Activated T-cell treated with anti-CD3 and anti-CD28 coated beads for 1 hour (primary cell): ENCODE data around the gene COX6B1.
"Not testable (repeated sequence)": the region's sequence is repeated elsewhere in the genome, so short reads cannot be mapped to it uniquely, and the experiment has no call there.

Experiments used
- DNase-seq: peaks from one replicate; pipeline ENCODE4 v3.0.0-alpha.2; 2020; ENCODE audit warnings: low read depth

COX6B1 gene

DNA sequence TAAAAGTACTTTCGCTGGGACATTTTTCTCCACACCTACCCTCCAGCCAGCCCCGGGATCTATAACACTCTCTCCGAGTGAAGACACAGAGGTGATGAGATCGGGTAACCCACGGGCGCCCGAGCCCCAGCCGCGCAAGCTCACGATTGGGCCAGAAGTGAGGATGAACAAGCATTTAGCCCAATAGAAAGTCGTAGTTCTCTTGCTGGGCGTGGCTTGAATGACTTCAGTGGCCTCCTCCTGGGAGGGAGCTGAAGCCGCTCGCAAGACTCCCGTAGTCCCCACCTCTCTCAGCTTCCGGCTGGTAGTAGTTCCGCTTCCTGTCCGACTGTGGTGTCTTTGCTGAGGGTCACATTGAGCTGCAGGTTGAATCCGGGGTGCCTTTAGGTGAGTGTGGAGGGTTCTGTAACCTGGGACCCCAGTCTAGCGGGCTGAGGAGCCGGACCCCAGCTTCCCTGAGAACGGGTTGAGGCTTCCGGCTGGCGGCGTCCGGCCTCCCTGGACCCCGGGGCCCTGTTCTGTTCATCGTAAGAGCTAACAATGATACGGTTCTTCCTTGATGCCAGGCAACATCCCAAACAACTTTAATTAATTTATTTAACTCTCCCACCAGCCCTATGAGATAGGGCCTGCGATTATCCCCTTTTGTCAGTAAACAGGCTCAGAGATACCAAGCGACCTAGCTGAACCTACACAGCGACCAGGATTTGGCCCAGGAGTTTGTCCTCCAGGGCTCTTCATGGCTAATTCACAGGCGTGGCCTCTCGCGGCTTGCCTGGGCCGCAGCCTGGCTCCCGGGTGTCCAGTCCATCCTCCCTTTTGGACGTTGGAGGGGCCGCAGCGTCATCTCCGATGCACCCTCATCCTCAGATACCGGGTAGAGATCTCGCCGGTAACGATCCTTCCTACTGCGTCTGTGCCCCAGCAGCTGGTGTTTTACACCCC lies at the start of gene COX6B1:
Gene COX6B1 (plus strand): TSS at position 307 of the 945 bp plus-strand sequence. CDS start 2,921 bp downstream, outside the sequence.
- peak; percentile 79 for DNase-seq

DNA sequence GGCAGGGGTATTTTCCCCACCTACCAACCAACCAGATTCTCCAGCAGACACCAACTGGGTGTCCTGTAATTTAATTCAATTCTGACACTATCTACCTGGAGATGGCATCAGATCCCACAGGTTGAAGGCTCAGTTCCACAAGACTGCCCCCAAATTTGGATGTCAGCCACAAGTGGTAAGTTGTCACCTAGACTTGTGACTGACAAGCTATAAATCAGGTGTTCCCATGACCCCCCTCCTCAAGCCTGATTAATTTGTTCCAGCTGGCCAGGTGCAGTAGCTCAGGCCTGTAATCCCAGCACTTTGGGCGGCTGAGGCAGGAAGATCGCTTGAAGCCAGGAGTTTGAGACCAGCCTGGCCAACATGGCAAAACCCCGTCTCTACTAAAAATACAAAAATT lies 46.2 kb upstream of the COX6B1 start:
- no peak for DNase-seq

- DNase-seq, result not testable (repeated sequence)
These were observed 43.7 kb upstream of the COX6B1 start for GRCh38 chr19:35604436-35604835.

- DNase-seq, result not testable (repeated sequence)
These were observed 41.0 kb upstream of the COX6B1 start for GRCh38 chr19:35607170-35607569.

DNA sequence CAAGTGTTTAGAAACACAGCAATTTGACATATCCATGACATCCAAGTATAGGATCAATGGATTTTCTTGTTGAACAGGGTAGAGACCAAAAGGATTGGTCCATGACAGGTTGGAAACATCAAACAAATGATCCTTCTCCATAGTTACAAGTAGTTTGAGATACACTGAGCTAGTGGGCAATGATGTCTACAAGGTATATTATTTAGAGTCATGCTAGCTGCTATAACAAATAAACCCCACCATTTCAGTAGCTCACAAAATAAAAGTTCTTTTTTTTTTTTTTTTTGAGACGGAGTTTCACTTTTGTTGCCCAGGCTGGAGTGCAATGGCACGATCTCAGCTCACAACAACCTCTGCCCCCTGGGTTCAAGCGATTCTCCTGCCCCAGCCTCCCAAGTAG lies 40.5 kb upstream of the COX6B1 start:
- DNase-seq, result no peak

DNA sequence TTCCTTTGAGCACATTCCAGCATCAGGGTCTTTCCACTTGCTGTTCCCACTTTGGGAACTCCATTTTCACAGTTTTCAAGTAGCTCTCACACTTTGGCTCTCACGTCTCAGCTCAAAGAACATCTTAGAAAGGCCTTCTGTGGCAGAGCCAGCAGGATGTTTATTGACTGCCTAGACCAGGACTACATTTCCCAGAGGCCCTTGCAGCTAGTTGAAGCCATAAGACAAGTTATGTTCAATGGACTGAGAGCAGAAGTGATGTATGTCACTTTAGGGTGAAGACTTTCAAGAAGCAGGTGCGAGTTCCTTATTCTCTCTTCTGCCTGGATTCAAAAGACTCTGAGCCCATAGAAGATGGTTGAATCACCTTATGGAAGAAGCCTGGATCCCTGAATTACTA lies 39.9 kb upstream of the COX6B1 start:
- DNase-seq, result no peak

- no peak for DNase-seq
These were observed 38.2 kb upstream of the COX6B1 start for GRCh38 chr19:35609851-35610353.

GRCh38 chr19:35612224-35612558 lies 35.9 kb upstream of the COX6B1 start:
- no peak for DNase-seq

GRCh38 chr19:35612559-35613321 lies 35.4 kb upstream of the COX6B1 start, which contains the start of gene HAUS5:
Gene HAUS5 (plus strand): TSS chr19:35612735. CDS start chr19:35612795, 60 bp downstream.
- peak; percentile 93 for DNase-seq

DNA sequence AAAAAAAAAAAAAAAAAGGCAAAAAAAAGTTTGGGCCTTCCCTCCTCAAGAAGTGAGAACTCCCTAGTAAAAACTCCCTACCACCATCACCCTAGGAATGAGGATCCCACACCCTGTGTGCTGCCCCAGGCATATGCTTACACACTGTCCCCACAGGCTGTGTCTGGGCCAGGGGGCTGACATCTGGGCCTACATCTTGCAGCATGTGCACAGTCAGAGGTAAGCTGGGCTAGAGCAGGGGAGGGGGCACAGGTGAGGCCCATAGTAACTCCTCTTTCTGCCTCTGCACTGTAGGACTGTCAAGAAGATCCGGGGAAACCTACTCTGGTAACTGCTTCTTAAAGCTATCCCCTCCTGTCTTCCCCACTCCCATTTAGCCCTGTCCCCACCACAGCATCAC lies 34.5 kb upstream of the COX6B1 start:
- no peak for DNase-seq

- DNase-seq, result no peak
These were observed 33.1 kb upstream of the COX6B1 start for GRCh38 chr19:35615036-35615435.

DNA sequence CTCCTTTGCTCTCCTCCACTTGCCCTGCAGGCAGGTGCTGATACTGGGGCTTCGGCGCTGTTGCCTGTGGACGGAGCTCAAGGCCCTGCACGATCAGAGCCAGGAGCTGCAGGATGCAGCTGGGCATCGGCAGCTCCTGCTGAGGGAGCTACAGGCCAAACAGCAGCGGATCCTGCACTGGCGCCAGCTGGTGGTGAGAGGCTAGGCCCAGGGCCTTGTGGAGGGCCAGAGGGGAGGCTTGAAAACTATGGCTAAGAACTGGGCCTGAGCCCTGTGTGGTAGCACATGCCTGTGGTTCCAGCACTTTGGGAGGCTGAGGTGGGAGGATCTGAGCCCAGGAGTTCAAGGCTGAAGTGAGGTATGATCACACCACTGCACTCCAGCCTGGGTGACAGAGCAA lies 29.3 kb upstream of the COX6B1 start:
- DNase-seq, result no peak

- DNase-seq, result no peak
These were observed 28.7 kb upstream of the COX6B1 start for GRCh38 chr19:35619290-35619923.

DNA sequence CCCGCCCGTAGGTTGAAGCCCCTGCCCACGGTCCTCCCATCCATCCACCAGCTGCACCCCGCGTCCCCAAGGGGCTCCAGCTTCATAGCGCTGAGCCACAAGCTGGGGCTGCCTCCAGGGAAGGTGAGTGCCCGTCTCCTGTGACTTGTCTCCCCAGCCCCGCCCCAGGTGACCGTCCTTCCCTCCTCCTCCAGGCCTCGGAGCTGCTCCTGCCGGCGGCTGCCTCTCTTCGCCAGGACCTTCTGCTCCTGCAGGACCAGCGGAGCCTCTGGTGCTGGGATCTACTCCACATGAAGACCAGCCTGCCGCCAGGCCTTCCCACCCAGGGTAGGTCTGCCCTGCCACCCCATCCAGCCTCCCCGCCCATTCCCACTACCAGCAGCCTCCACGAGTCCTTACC lies 28.1 kb upstream of the COX6B1 start:
- DNase-seq, result no peak

GRCh38 chr19:35621708-35622107 lies 26.4 kb upstream of the COX6B1 start:
- no peak for DNase-seq

DNA sequence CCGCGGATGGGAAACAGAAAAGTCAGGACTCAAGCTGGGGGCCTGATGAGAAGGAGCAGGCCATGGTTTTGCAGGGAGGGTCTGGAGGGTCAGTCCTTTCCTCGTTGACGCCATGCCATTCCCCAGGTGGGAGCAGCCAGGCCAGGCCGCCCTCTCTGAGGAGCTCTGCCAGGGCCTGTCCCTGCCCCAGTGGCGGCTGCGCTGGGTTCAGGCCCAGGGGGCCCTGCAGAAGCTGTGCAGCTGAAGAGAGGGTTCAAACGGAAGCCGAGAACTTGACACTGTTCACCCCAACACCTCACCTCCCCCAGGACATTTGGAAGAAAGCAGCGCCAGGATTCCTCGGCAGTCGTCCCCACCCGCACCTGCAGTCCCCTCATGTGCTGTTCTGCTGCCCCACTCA lies 25.4 kb upstream of the COX6B1 start:
- no peak for DNase-seq

DNA sequence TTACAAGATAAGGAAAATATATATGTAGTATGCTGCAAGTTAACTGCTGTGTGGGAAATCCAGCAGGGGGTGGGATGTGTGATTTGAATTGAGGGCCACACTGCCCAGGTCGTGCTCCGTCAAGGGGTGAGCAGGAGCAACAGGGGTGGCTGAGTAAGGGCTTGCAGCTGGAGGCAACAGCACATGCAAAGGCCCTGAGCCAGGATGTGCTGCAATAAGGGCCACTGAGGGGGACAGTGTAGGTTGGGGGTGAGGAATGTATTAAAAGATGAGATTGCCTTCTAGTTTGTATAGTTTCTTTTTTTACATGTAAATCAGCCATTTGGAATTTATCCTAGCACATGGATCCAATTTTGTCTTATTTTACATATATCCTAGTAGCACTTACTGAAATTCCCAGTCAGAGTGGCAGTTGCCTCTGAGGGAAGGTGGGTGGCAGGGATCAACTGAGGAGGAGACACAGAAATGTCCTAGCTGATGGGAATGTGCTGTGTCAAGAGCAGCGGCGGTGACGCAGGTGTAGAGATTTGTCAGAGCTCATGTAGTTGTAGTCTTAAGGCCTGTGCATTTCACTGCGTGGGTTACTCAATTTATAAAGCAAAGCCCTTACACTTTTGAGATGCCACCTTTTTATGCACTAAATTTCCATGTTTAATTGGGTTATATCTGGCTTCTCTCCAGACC lies 24.7 kb upstream of the COX6B1 start:
- no peak for DNase-seq

DNA sequence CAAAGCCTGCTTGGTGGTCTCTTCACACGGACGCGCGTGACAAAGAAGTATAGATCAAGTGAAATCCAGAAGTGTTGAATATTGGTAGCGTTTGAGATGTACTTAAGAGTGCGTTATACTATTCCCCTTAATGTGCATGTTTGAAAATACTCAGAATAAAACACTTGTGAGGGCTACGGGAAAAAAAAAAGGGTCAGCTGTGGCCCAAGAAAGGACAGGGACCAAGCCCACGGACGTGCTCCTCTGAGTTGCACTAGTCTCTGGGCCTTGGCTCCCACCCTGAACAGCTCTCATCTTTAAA lies 19.9 kb upstream of the COX6B1 start:
- DNase-seq, result no peak

- DNase-seq, result peak; percentile 91
These were observed 19.4 kb upstream of the COX6B1 start, which contains the start of gene RBM42 for GRCh38 chr19:35628565-35629331. Gene RBM42 (plus strand): TSS chr19:35629036. CDS start chr19:35629154, 118 bp downstream.

DNA sequence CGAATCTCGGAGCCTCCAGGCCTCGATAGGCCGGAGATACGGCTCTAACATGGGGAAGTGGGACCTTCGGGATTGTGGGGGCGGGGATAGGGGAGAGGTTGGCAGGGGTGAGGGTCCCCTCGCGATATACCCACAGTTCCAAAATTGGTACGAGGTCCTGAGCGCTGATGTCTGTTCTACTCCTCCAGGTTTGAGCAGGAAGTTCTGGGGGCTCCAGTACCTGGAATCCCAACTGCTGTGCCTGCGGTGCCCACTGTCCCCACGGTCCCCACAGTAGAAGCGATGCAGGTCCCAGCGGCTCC lies 18.8 kb upstream of the COX6B1 start:
- DNase-seq, result no peak

- no peak for DNase-seq
These were observed 14.2 kb upstream of the COX6B1 start for GRCh38 chr19:35633727-35634440.
